HG02763 (cell line): ENCODE results near the gene FAM222A.

Source experiments
- ATAC-seq: cut with Tn5 transposase; IDR thresholded peaks from one replicate; pipeline ENCODE4 v1.9.1; 2021; ENCODE audit warnings: mild to moderate bottlenecking, moderate library complexity; ENCODE audit not compliant: unreplicated experiment

The FAM222A gene

DNA sequence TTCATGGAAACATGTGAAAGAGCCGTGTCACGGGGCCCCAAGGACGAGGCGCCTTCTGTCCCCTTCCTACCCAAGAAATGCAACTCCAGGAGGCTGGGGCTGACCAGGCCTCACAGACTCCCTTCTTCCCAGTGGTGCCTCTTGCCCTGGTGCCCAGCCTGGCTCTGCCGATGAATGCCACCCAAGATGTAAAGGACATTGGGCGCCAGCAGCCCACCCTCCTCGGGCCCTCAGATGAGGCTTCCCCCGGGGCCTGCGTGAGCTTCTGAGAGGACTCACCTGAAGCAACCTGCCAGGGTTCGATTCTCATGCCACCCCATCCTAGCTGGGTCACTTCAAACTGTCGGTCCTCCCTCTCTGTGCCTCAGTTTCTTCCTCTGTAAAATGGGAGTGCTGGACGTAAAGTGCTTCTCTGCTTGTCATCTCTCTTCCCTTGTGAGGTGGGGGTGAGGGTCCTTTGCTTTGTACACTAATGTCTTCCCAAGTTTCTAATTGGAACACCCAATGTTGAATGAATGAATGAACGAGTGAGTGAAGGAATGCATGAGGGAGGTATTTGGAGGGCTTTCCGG lies 10.8 kb downstream of the FAM222A start:
- no peak for ATAC-seq

DNA sequence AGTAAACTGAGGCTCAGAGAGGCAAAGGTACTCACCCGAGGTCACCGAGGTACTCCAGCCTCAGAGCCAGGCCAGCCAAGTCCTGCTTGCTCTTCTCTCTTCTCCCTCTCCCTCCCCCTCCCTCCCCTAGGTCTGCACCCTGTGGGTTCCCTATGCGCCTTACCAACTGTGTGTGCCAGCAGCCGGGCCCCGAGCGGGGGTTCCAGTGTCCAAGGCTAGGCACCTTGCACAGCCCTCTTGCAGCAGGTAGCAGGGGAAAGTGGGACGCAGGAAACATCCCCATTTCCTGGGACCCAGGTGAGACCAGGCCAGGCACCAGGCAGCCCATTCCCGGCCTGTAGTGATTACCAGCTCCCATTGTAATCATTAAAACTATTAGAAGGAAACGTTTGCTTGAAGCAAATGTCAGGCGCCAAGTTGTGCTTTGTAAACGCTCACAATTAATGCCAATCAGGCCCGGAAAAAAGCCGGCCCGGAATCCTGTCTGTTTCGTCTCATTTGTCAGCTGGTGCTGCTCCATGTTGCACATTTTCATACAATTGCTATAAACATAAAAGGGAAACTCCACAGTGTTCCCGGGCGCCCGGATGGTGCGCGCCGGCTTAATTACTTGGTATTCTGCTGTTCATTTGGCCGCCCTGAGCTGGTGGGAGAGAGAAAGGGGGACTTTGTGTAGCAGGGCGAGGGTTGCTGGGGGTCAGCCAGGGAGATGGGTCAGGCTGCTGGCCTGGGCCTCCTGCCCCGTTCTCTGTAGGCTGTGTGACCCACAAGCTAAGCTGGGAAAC lies 11.9 kb downstream of the FAM222A start:
- ATAC-seq, result no peak

DNA sequence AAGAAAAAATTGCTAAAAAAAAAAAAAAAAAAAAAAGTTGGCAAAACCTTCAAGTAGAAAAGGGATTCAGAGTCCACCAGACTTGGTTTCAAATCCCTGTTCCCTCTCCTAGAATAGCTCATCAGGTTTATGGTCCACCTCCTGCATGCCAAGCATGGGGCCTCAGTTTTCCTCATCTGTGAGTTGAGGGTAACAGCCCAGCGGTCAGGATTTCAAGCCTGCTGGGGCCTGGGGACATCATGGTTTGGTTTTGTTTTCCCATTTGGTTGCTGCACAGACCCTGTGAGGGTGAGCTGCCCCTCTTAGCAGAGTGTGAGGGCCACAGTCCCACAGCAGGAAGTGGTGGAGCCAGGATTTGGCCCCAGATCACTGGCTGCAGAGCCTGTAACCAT lies 12.5 kb downstream of the FAM222A start:
- no peak for ATAC-seq

DNA sequence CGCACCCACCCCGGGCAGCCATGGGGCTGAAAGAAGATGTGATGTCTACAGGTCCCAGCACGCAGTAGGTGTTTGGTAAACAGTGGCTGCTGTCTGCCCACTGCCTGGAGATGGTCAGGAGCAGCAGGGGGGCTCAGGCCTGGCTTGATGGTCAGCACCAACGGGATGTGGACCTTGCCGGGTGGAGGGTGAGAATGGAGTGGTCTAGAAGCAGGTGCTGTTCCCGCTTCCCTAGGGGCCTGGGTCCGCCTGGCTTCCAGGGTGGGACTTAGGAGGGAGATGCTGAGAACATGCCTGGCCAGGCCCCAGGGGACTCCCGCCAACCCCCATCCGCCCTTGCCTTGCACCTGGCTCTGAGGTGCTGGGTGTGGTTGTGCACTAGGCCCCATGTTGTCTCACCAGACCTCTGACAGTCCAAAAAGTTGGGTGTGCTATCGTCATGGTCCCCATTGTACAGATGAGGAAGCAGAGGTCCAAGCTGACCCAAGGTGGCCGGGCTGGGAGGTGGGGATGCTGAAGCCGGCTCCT lies 12.9 kb downstream of the FAM222A start:
- no peak for ATAC-seq

DNA sequence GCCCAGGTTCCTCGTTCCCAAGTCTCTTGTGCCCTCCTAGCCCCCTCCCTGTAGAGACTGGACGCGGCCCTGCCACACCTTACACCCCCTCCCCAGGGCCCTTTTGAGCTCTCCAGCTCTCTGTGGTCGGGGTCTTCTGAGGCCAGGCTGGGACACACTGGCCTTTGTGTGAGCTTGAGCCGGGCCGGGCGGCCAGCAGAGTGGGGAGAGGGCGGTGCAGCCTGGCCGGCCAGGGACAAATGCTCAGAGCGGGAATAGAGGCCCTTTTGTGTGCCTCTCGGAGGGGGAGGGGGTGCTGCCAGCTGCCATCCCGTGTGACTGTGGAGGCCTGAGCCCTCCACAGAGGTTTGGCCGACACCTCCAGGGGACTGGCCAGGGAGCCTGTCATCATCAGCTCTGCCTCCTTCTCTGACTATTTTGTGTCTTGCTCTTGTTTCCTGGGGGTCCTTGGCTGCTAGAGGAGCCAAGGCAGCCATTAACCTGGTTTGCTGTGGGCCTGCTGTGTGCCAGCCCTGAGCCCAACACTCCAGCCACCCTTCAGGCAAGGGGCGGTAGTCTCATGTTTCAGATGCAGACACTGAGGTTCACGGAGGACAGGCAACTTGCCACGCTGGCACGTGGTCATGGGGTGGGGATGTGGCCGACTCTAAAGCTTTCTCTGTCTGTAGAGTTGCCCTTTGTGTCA lies 13.6 kb downstream of the FAM222A start:
- ATAC-seq, result no peak

DNA sequence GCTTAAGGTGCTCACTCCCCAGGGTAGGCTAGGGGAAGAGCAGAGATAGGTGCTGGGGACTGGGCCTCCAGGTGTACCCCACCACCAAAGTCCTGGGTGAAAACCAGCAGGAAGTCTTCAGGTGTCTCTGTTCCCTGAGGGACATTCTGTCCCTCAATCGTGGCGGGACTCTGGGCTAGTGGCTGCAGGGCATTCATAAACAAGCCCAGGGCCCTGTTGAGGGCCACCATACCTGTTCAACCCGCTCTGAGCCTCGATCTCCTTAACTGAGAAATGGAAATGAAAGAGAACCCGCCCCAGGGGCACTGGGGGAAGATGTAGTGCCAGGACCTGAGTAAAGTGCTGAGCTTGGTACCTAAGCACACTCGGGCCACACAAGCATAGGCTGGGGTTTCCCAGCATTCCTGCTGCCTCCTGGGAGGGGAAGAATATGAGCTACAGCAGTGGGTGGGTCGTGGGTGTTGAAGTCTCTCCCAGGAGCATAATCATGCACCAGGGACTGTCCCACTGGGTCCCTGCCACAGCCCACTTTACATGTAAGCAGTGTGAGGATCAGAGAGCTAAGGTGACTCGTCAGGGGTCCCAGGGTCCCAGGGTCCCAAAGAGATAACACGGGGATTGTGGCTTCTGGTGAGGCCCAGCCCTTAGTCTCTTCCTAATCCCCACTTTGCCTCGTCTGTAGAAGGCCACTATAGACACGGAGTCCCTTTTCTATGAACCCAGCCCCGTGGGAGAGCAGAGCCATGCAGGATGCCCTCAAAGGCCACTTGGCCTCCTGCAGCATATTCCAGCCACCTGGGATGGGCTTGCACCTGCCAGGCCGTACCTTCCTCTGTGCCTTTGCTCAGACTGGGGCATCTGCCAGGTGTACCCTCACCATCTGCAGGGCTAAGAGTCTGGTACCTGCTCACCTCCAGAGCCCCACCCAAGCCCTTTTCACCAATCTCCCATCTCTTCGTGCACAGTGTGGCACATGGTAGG lies 14.4 kb downstream of the FAM222A start:
- no peak for ATAC-seq

DNA sequence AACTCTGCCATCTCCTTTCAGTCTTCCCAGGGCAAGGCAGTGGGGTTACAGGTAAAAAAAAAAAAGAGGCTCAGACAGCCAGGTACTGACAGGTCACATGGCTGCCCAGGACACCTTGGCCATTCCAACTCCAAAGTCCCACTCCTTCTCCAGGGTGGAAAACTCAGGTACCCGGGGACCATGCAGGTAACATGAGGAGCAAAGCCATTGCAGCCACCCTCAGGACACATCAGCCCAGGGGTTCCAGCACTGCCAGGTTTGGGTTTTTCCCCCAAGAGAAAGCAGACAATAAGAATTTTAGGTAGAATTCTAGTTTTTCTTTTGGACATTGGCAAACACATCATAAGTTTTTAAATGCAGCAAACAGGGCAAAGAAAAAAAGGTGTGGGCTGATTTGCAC lies 15.3 kb downstream of the FAM222A start:
- ATAC-seq, result no peak

DNA sequence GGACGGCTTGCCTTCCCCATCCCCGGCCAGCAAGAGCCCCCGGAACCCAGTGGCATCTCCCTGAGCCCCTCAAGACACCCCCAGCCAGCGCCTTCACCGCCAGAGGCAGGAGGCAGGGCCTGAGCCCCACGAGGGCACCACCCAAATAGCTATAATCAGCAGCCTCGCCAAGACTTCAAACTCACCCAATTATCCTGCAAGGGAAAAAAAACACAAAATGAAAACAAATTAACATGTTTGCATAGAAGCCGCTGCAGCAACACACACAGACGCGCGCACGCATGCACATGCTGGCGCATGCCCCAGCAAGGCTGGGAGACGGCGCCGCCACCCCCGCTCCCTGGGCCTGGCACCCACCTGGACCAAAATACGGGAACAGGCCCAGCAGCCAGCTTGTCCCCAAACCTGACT lies 15.8 kb downstream of the FAM222A start:
- ATAC-seq, result no peak

DNA sequence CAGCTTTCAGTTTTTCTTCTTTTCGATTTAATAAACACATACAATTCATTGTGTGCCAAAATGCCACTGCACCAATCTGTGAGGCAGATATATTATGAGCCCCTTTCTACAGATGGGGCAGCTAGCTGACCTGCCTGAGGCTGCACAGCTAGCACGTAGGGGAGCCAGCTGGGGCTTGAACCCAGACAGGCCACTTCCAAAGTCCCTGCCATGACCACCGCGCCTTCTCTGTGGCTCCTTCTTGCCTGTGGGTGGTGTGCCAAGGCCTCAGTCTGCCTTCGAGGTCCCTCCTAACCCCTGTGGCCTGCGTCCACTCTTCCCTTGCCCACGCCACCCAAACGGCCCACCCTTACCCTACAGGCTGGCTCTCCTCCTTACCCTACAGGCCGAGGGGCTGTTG lies 16.2 kb downstream of the FAM222A start:
- no peak for ATAC-seq

DNA sequence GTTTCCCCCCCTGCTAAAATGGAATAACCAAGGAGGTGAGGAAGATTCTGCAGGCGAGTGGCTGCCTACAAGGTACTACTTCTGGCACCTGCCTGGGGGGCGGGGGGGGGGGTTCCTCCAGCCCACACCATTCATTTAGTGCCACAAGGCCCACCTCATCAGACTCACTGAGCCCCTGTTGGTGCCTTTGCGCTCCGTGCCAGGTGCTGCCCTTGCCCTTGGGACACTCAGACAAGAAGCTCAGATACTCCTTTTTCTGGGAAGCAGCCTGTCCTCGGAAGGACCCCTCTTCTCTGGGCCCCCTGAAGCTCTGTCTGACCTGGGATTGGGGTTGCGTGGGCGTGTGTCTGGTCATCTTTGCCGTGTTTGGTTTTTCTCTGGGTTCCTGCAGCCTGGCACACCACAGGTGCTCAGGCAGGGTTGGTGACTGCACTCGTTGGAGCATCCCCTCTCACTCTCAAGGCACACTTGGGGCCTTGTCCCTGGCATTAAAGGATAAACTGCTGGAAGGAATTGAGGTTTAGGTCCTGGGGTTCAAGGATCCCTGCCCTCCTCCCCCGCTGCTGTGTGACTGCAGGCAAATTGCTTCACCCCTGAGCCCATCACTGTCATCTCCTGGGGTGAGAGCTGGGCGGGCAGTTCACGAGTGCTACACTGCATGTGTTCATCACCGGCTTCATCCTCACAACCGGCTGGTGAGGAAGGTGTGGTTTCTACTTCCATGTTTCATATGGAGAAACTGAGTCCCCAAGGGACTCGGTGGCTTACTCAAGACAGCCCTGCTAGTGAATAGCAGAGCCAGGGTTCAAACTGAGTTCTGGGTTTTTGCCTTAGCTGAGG lies 16.9 kb downstream of the FAM222A start:
- ATAC-seq, result no peak

DNA sequence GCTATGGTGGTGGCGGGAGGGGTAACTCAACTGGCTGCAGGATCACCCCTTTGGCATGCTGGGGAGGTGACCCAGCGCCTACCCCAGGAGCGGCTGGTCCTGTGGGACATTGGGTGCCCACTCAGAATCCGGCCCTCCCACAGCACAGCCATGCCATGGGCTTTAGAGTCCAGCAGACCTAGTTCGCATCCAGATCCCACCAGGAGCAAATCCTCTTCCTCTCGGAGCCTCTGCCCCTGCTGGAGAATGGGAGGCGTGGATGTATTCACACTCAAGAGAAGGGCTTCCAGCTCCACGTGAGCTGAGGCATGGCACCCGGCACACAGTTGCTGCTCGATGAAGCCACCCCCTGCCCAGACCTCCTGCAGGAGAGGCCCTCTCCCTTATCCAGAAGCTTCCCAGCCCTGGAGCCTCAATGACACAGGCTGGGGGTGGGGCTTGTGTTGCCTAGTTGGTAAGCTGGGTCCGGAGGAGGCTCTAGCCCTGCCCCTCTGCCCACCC lies 17.7 kb downstream of the FAM222A start:
- ATAC-seq, result no peak

DNA sequence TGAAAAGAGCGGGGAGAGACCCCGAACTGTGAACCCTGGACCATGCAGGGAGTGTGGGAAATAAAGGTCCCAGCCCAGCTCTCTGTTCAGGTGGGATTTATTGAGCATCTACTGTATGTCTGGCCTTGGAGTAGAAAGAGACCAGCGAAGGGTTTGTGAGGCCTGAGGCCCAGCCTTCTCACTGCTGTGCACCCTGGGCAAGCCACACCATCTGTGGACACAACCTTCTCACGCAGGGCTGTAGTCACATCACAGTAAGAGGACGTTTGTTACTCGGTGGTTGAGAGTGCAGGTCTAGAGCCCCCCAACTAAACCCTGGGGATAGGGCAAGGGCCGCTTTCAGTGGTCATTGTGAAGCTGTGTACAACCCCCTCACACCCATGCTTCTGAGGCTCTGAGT lies 18.2 kb downstream of the FAM222A start:
- no peak for ATAC-seq

DNA sequence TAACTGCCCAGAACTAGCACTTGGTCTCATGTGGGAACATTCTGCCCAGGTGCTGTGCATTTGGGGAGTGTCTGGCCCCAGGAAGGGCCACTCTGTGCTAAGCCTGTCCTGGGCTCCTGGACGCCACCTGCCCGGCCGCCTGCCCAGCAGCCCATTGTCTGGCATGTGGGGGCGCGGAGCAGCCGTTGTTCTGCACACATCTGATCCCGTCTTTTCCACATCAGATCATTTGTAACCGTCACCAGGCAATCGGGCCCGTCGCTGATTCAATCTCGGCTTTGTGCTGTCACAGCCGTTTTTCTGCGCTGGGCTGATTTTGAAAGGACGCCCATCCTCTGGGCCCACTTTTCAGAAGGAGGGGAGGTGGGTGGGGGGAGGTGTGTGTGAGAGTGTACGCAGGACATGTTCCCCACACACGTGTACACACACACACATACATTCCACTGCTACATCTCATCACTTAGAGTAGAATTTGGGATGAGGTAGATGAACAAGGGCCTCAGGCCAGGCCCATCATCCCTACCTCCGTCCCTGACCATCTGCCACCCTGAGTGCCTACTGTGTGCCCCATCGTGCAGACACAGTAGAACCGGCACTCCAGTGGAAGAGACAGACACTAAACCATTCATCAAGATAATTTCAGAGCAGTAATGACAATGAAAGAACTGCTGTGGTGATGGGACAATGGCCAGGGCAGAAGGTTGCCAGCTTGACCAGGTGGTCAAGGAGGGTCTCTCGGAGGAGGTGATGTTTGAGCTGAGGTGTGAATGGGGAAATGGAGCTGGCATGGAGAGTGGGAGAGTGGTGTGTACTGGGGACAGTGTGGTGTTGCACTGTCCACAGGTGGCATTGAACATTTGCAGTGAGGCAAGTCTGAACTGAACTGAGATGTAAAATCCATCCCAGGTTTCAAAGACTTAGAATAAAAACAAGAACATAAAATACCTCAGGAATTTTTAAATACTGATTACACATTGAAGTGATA lies 19.0 kb downstream of the FAM222A start:
- no peak for ATAC-seq

DNA sequence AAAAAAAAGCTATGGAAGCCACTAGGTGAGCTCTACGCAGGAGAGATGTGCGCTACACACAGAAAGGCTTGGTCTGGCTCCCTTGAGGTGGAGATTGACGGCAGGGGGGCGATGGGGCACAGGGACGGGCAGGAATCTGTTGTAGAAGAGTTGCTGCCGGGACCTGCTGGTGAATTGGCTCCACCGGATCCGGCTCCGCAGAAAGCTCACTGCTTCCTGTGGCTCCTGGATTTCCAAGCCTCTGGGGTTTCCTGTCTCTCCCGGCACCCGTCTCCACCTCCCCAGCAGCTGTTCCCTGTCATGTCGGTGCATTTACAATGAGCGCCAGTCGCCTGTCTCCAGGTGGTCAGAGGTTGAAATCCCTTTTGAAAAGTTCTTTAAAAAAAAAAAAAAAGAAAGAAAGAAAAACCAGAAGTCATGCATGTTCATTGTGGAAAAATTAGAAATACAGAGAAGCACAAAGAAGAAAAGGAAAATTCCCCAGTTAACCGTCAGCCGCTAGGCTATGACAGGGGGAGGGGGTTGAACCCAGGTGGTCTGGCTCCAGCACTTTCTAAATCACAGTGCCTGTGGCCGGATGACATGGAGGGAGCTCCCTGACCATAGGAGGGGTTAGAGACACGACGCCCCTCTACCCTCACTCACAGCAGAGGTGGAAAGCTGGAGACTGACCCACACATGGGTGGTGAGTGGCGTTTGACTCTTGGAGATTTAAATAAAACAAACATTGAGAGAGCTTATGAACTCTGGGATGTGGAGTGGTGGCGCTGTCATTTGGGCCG lies 20.8 kb downstream of the FAM222A start:
- no peak for ATAC-seq

DNA sequence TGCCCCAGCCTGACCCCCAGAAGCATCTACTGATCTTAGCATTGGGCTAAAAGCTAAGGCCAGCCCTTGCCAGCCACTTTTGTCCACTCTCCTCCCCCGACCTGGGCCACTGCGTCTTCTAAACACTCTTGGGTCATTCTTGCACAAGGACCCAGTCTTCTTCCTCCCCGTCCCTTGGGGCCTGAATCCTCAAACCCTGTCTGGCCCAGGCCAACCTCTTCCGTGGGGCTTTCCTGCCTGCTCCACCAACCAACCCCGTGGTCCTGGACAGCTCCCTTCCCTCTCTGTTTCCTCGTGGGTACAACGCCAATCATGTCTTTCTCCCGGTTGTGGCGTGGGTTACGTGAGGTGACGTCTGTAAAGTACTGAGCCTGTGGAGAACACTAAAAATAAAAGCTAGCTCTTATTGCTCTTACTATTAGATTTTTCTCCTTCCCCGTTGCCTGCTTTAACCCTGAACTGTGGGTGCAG lies 21.5 kb downstream of the FAM222A start:
- ATAC-seq, result no peak

DNA sequence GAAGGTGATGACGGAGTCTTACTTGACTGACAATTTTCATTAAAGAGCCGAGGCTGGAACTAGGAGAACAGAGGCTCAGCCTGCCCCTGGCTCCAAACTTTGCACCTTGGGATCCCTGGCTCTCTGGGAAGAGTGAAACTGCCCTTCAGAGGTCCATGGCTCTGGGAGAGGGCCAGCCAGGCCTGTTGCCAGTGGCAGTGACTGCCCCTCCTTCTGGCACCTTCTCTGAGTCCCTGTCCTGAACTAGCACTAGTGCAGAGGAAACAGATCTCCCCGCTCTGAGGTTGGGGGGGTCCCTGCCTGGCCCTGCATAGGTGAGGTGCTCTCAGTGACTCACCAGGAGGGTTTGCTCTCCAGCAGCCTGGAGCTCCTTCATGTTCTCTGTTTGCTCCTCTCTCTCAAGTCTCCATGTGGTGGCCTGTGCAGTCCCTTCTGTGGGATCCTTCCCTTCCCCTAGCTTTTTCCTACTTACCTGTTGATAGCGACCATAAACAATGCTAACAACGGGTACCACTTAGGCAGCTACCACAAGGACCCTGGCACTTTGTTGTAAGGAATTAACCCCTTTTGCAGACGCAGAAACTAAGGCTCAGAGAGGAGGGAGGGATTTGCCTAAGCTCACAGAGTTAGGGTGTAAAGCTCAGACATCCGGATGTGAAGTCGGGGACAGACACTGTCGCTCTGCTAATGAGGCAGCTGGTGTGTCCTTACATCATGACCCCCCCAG lies 22.4 kb downstream of the FAM222A start:
- ATAC-seq, result no peak

DNA sequence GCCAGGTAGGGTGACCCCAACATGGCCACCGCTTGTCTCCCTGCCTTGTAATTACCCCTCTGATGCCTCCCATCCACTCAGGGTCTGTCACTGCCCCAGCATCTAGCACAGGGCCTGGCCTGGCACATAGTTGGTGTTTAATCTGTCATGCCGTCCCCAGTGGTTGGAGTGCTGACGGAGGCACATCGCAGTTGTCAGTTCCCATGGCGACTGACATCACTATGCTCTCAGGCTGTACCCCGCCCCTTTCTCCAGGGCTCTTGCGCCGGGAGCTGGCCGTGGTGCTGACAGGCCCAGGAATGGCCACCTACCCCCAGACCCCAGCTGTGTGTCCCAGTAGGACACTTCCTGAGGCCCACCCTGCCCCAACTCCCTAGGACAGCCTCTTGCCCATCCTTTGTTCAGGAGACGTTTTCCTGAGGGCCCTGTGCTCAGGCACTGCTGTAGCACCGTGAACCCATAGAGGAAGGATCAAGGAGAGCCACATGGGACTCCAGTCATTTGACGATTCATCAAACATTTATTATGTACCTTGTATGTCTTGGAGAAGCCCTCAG lies 23.0 kb downstream of the FAM222A start:
- no peak for ATAC-seq
